Naive thymus-derived CD8-positive, alpha-beta T cell (primary cell): ENCODE data around the gene TRAPPC2B. TPM values are rescaled to one million over a fixed set of nuclear protein-coding genes. Genes with fewer than 3 reads are reported as not detected.
A peak's percentile ranks its signal among the peaks of the same experiment; 100 is the strongest.

Source experiments
- ATAC-seq, 2 donors: fragments of 150-1000 bp; cut with Tn5 transposase in 1 of 2; sonication (Bioruptor Pico), chemical (Tn5 transposase) in 1 of 2; 1 replicate in 1 of 2; 2 replicates in 1 of 2; pipeline ENCODE4 v1.10.0; 2021; ENCODE audit warnings: mild to moderate bottlenecking in 2 of 2, moderate library complexity in 2 of 2
- POLR2A ChIA-PET: fragments of 350-600 bp; sonication (Branson Sonifier 250); formaldehyde crosslinking; loops from one replicate; lab custom pipeline; 2021; ENCODE audit warnings: antibody characterized with exemption; lab: Charles Lee
- DNase-seq, 10 donors: peaks; one replicate each; pipeline versions ENCODE4 v3.0.0 to v3.0.0-alpha.2; 2020 to 2022
- H3K27ac Mint-ChIP-seq, 10 donors: one replicate each; pipeline ENCODE4 v1.8.0; 2020 to 2022; ENCODE audit warnings: mild to moderate bottlenecking in 10 of 10, mixed read lengths in 10 of 10, moderate library complexity in 4 of 10, inconsistent platforms in 1 of 10
- H3K27me3 Mint-ChIP-seq, 5 donors: one replicate each; pipeline ENCODE4 v1.8.0; 2021 to 2022; ENCODE audit warnings: mixed read lengths in 5 of 5
- H3K36me3 Mint-ChIP-seq, 3 donors: one replicate each; pipeline ENCODE4 v1.8.0; 2020 to 2022; ENCODE audit warnings: mixed read lengths in 3 of 3, mild to moderate bottlenecking in 2 of 3, inconsistent platforms in 1 of 3
- H3K4me1 Mint-ChIP-seq, 4 donors: one replicate each; pipeline ENCODE4 v1.8.0; 2021 to 2022; ENCODE audit warnings: mixed read lengths in 4 of 4
- H3K4me3 Mint-ChIP-seq, 10 donors: one replicate each; pipeline ENCODE4 v1.8.0; 2020 to 2022; ENCODE audit warnings: mild to moderate bottlenecking in 10 of 10, mixed read lengths in 10 of 10, moderate library complexity in 6 of 10, inconsistent platforms in 1 of 10
- H3K9me3 Mint-ChIP-seq, 9 donors: one replicate each; pipeline ENCODE4 v1.8.0; 2020 to 2022; ENCODE audit warnings: mixed read lengths in 9 of 9, mild to moderate bottlenecking in 3 of 9, inconsistent platforms in 1 of 9, moderate library complexity in 1 of 9
- polyA plus RNA-seq, 3 donors: library from polyadenylated mRNA; unstranded; fragments of 300-500 nt; fragmentation: Illumina TruSeq; gene quantifications; one replicate each; pipeline ENCODE4 v1.2.3, GENCODE V29; 2021
- total RNA-seq, 8 experiments: library from RNA in 2 of 8; stranded (reverse) in 2 of 8; gene quantifications; one replicate each; pipeline ENCODE4 v1.2.3 and lab custom pipeline; 2021 to 2026

Gene TRAPPC2B
- total and polyA plus RNA-seq, 5 experiments from 2014 or later: 12.2 to 20.5 (median 15.6) TPM

GRCh38 chr19:57376151-57376550, 12.8 kb downstream of the TRAPPC2B start:
- ATAC-seq: no peak
- Mint-ChIP-seq H3K4me3 (no peak overlapping the region), H3K27me3 (no peaks in the 10 kb centered on the region), H3K4me1 (peaks cover 0 to 6% (median under 1%) of the 10 kb centered on the region in 4 donors), H3K36me3 (peaks cover 61 to 94% (median 61%) of the 10 kb centered on the region in 3 donors), H3K9me3 (peaks cover 0 to 95% (median 59%) of the 10 kb centered on the region in 9 donors), H3K27ac (no peak overlapping the region)
- POLR2A ChIA-PET: no interaction called here
- DNase-seq: no peak

- Mint-ChIP-seq H3K9me3 (peaks cover 0 to 94% (median 48%) of the 10 kb centered on the region in 9 donors), H3K36me3 (peaks cover 47 to 79% (median 48%) of the 10 kb centered on the region in 3 donors), H3K27me3 (no peaks in the 10 kb centered on the region), H3K27ac (peak overlapping the region in 1 of 10 donors; percentile 11), H3K4me1 (peaks cover 0 to 4% (median under 1%) of the 10 kb centered on the region in 4 donors), H3K4me3 (no peak overlapping the region)
- POLR2A ChIA-PET: no interaction called here
- ATAC-seq (no peak), DNase-seq (no peak)
Observed at GRCh38 chr19:57377498-57378146, 14.3 kb downstream of the TRAPPC2B start.

- POLR2A ChIA-PET: interaction anchor here (0.6 kb wide), 2 partner anchors 10 to 277 kb away, joined by 3 read pairs; no protein-coding TSS in a partner anchor
- H3K27me3 Mint-ChIP-seq: peaks cover 0 to 1% (median 0%) of the 10 kb centered on the region in 5 donors
- peaks cover 15 to 50% (median 36%) of the 10 kb centered on the region in 3 donors for H3K36me3 Mint-ChIP-seq
- no peak overlapping the region for H3K27ac Mint-ChIP-seq
- ATAC-seq: no peak
- DNase-seq: no peak
- H3K4me3 Mint-ChIP-seq: no peak overlapping the region
- peaks cover 0 to 72% (median 38%) of the 10 kb centered on the region in 9 donors for H3K9me3 Mint-ChIP-seq
- H3K4me1 Mint-ChIP-seq: no peaks in the 10 kb centered on the region
Observed at GRCh38 chr19:57380923-57381322, 17.6 kb downstream of the TRAPPC2B start.

- peaks cover 0 to 55% (median 33%) of the 10 kb centered on the region in 9 donors for H3K9me3 Mint-ChIP-seq
- no peak for ATAC-seq
- H3K27me3 Mint-ChIP-seq: peaks cover 0 to 1% (median 0%) of the 10 kb centered on the region in 5 donors
- DNase-seq: no peak
- POLR2A ChIA-PET: interaction anchor here (0.7 kb wide), 1 partner anchor 15 kb away, joined by 3 read pairs; no protein-coding TSS in a partner anchor
- H3K4me3 Mint-ChIP-seq: no peak overlapping the region
- H3K4me1 Mint-ChIP-seq: no peaks in the 10 kb centered on the region
- H3K36me3 Mint-ChIP-seq: peaks cover 3 to 33% (median 29%) of the 10 kb centered on the region in 3 donors
- no peak overlapping the region for H3K27ac Mint-ChIP-seq
Observed at GRCh38 chr19:57382806-57383488, 19.6 kb downstream of the TRAPPC2B start.

- POLR2A ChIA-PET: interaction anchor here (0.6 to 2.0 kb wide), 20 partner anchors 9 to 973 kb away, joined by 3 to 9 read pairs (median 3); partner anchors contain the start of genes TRAPPC2B, ZNF154, ZNF17 and ZNF274
- Mint-ChIP-seq H3K9me3 (peaks cover 2 to 57% (median 23%) of the 10 kb centered on the region in 9 donors), H3K27ac (peak overlapping the region; percentile 92 to 99 (median 98)), H3K4me1 (peaks cover 18 to 43% (median 37%) of the 10 kb centered on the region in 4 donors), H3K36me3 (peaks cover 28 to 52% (median 34%) of the 10 kb centered on the region in 3 donors), H3K4me3 (peak overlapping the region; percentile 94 to 98 (median 96)), H3K27me3 (no peaks in the 10 kb centered on the region)
- ATAC-seq (no peak), DNase-seq (no peak)
Observed at GRCh38 chr19:57389194-57389729, 25.9 kb downstream of the TRAPPC2B start.

GRCh38 chr19:57389730-57390598, 26.6 kb downstream of the TRAPPC2B start, which contains the start of gene ZNF548:
Gene ZNF548 (plus strand): TSS chr19:57389854. CDS start chr19:57390100, 246 bp downstream.
- H3K36me3 Mint-ChIP-seq: peaks cover 34 to 56% (median 41%) of the 10 kb centered on the region in 3 donors
- H3K27me3 Mint-ChIP-seq: no peaks in the 10 kb centered on the region
- peak within 1 kb of the TSS; percentile 92 to 99 (median 98) for H3K27ac Mint-ChIP-seq
- H3K9me3 Mint-ChIP-seq: peaks cover 9 to 57% (median 27%) of the 10 kb centered on the region in 9 donors
- H3K4me3 Mint-ChIP-seq: peak within 1 kb of the TSS; percentile 94 to 98 (median 96)
- ATAC-seq (peak; percentile 95 to 99), DNase-seq (peak; percentile 92 to 99 (median 96))
- POLR2A ChIA-PET: interaction anchor here (0.6 to 2.0 kb wide), 19 partner anchors 8 to 972 kb away, joined by 3 to 9 read pairs (median 3); partner anchors contain the start of genes TRAPPC2B, ZNF154, ZNF17 and ZNF274
- peaks cover 21 to 45% (median 41%) of the 10 kb centered on the region in 4 donors for H3K4me1 Mint-ChIP-seq

GRCh38 chr19:57395710-57396109, 32.4 kb downstream of the TRAPPC2B start:
- DNase-seq: no peak
- H3K4me1 Mint-ChIP-seq: peaks cover 15 to 30% (median 25%) of the 10 kb centered on the region in 4 donors
- H3K36me3 Mint-ChIP-seq: peaks cover 67 to 95% (median 90%) of the 10 kb centered on the region in 3 donors
- H3K27me3 Mint-ChIP-seq: no peaks in the 10 kb centered on the region
- no peak for ATAC-seq
- H3K9me3 Mint-ChIP-seq: peaks cover 22 to 93% (median 64%) of the 10 kb centered on the region in 9 donors
- H3K4me3 Mint-ChIP-seq: peak overlapping the region in 1 of 10 donors; percentile 18
- peak overlapping the region in 1 of 10 donors; percentile 31 for H3K27ac Mint-ChIP-seq
- POLR2A ChIA-PET: no interaction called here

- ATAC-seq (no peak), DNase-seq (no peak)
- Mint-ChIP-seq H3K27ac (peak overlapping the region in 1 of 10 donors; percentile 70), H3K9me3 (peaks cover 22 to 93% (median 76%) of the 10 kb centered on the region in 9 donors), H3K27me3 (no peaks in the 10 kb centered on the region), H3K4me3 (no peak overlapping the region), H3K4me1 (peaks cover 4 to 17% (median 10%) of the 10 kb centered on the region in 4 donors), H3K36me3 (peaks cover 69 to 91% (median 72%) of the 10 kb centered on the region in 3 donors)
- POLR2A ChIA-PET: interaction anchor here (0.9 kb wide), 1 partner anchor 9 kb away, joined by 3 read pairs; the partner anchor contains the start of gene ZNF548
Observed at GRCh38 chr19:57398868-57399267, 35.5 kb downstream of the TRAPPC2B start.

- no peaks in the 10 kb centered on the region for H3K27me3 Mint-ChIP-seq
- DNase-seq (no peak), ATAC-seq (no peak)
- peaks cover 0 to 7% (median 5%) of the 10 kb centered on the region in 4 donors for H3K4me1 Mint-ChIP-seq
- no peak overlapping the region for H3K4me3 Mint-ChIP-seq
- POLR2A ChIA-PET: interaction anchor here (0.7 kb wide), 1 partner anchor 130 kb away, joined by 3 read pairs; no protein-coding TSS in a partner anchor
- peaks cover 19 to 40% (median 24%) of the 10 kb centered on the region in 3 donors for H3K36me3 Mint-ChIP-seq
- peaks cover 0 to 47% (median 25%) of the 10 kb centered on the region in 9 donors for H3K9me3 Mint-ChIP-seq
- no peak overlapping the region for H3K27ac Mint-ChIP-seq
Observed at GRCh38 chr19:57403737-57404563, 40.6 kb downstream of the TRAPPC2B start.

GRCh38 chr19:57406516-57407123, 43.3 kb downstream of the TRAPPC2B start:
- POLR2A ChIA-PET: interaction anchor here (1.4 kb wide), 1 partner anchor 17 kb away, joined by 9 read pairs; the partner anchor contains the start of gene ZNF548
- Mint-ChIP-seq H3K27me3 (no peaks in the 10 kb centered on the region), H3K4me1 (peaks cover 9 to 19% (median 14%) of the 10 kb centered on the region in 4 donors), H3K9me3 (peaks cover 0 to 27% (median 9%) of the 10 kb centered on the region in 9 donors), H3K36me3 (peaks cover 1 to 15% (median 10%) of the 10 kb centered on the region in 3 donors), H3K4me3 (no peak overlapping the region), H3K27ac (peak overlapping the region in 5 of 10 donors; percentile 6 to 79 (median 40))
- ATAC-seq (peak; percentile 44 to 46), DNase-seq (peak; percentile 44 to 85 (median 66))
